ENCODE data around the gene GPR18. TPM values are rescaled to one million over a fixed set of nuclear protein-coding genes. Genes with fewer than 3 reads are reported as not detected.

GPR18 gene
- total and polyA plus RNA-seq, 2 of the 13 experiments (the other 11 are each of a cell fraction or from before 2014, with no cell fraction given), result not detected

GRCh38 chr13:99287551-99287950, 29.4 kb upstream of the GPR18 start:
- Histone ChIP-seq H3K4me3 (replicated peaks in 1 of 3; ENCODE audit: insufficient read depth in 1 of 3, low read depth in 2 of 3, low read length in 3 of 3) (no peak overlapping the region), H3K27ac (ENCODE audit: extremely low read length, insufficient read depth, low read length) (no peak overlapping the region), H3K27me3 (ENCODE audit: control insufficient read depth in 1 of 2, insufficient read depth in 2 of 2, low read length in 2 of 2) (no peaks in the 10 kb centered on the region), H3K4me1 (ENCODE audit: insufficient read depth, low read length) (peaks cover 17% of the 10 kb centered on the region), H3K79me2 (ENCODE audit: insufficient read depth, low read length) (no peaks in the 10 kb centered on the region), H3K9ac (ENCODE audit: insufficient read depth, low read depth, low read length) (no peak overlapping the region), H3K9me3 (ENCODE audit: low read length) (no peaks in the 10 kb centered on the region), H3K36me3 (replicated peaks in 1 of 2; ENCODE audit: control insufficient read depth in 1 of 2, insufficient read depth in 2 of 2, low read length in 2 of 2) (peaks cover 2 to 4% of the 10 kb centered on the region in 2 experiments; a peak in 3 of 5 replicates), H4K20me1 (ENCODE audit: insufficient read depth, low read length) (no peaks in the 10 kb centered on the region), H2AFZ (ENCODE audit: low read length) (no peak overlapping the region), H3K4me2 (ENCODE audit: low read depth, low read length) (no peak overlapping the region)
- no peak for ATAC-seq
- BruUV-seq (replicated peaks), result no TSS peak
- ChIA-PET POLR2A (no interaction called here), CTCF (ENCODE audit: low intra/inter-chr PET ratio, low total read pairs) (no interaction called here)
- TF ChIP-seq ELF4 (CRISPR knock-in tag; IDR thresholded peaks at IDR 0.05; ENCODE audit: borderline replicate concordance) (no peak), ZMAT5 (CRISPR knock-in tag; IDR thresholded peaks at IDR 0.05; ENCODE audit: borderline replicate concordance, low read depth) (no peak), DNMT1 (CRISPR knock-in tag; IDR thresholded peaks at IDR 0.05) (no peak), NFIB (CRISPR knock-in tag; IDR thresholded peaks at IDR 0.05; ENCODE audit: borderline replicate concordance) (no peak), ZC3H4 (CRISPR knock-in tag; IDR thresholded peaks at IDR 0.05; ENCODE audit: borderline replicate concordance) (no peak), PHB2 (IDR thresholded peaks at IDR 0.05; ENCODE audit: partially characterized antibody) (no peak), BORCS8-MEF2B (CRISPR knock-in tag; IDR thresholded peaks at IDR 0.05) (no peak), RORA (CRISPR knock-in tag; IDR thresholded peaks at IDR 0.05) (no peak), CREB3 (CRISPR knock-in tag; IDR thresholded peaks at IDR 0.05) (no peak), GTF2F1 (IDR thresholded peaks at IDR 0.05; ENCODE audit: low read length) (no peak), ARHGAP35 (CRISPR knock-in tag; IDR thresholded peaks at IDR 0.05; ENCODE audit: borderline replicate concordance) (no peak)
- TF ChIP-seq, protein P1, sequence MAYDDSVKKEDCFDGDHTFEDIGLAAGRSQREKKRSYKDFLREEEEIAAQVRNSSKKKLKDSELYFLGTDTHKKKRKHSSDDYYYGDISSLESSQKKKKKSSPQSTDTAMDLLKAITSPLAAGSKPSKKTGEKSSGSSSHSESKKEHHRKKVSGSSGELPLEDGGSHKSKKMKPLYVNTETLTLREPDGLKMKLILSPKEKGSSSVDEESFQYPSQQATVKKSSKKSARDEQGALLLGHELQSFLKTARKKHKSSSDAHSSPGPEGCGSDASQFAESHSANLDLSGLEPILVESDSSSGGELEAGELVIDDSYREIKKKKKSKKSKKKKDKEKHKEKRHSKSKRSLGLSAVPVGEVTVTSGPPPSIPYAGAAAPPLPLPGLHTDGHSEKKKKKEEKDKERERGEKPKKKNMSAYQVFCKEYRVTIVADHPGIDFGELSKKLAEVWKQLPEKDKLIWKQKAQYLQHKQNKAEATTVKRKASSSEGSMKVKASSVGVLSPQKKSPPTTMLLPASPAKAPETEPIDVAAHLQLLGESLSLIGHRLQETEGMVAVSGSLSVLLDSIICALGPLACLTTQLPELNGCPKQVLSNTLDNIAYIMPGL (CRISPR knock-in tag; IDR thresholded peaks at IDR 0.05; ENCODE audit: borderline replicate concordance in 1 of 2, low read depth in 1 of 2), result no peak
- TF ChIP-seq, protein P2, sequence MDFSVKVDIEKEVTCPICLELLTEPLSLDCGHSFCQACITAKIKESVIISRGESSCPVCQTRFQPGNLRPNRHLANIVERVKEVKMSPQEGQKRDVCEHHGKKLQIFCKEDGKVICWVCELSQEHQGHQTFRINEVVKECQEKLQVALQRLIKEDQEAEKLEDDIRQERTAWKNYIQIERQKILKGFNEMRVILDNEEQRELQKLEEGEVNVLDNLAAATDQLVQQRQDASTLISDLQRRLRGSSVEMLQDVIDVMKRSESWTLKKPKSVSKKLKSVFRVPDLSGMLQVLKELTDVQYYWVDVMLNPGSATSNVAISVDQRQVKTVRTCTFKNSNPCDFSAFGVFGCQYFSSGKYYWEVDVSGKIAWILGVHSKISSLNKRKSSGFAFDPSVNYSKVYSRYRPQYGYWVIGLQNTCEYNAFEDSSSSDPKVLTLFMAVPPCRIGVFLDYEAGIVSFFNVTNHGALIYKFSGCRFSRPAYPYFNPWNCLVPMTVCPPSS (IDR thresholded peaks at IDR 0.05), result no peak
- in situ Hi-C loops (cut with HindIII; ENCODE audit: extremely low pct_ligation_motif_present, low pct_unique_long_range_greater_than_20kb), result no loop called here
- WGBS (ENCODE audit: low lambda C conversion rate), result 100% methylated on average over 4 of the region's 4 CpGs
- FAIRE-seq, result no peak
- intact Hi-C loops (cut with micrococcal nuclease; ENCODE audit: unreplicated experiment), result no loop called here
- DNase-seq (ENCODE audit: low spot score), result no peak
